Measurements from ENCODE around the gene OTOGL. TPM values are rescaled to one million over a fixed set of nuclear protein-coding genes. Genes with fewer than 3 reads are reported as not detected.

The OTOGL gene
- total RNA-seq, 3 donors from 2014 or later, result 0.16 to 1.3 (median 0.59) TPM

- no peak for DNase-seq (ENCODE audit: low spot score in 2 of 2)
- no peaks in the 10 kb centered on the region for H3K9me3 ChIP-seq
- no peak overlapping the region for H3K4me3 ChIP-seq
- H3K36me3 ChIP-seq, result no peaks in the 10 kb centered on the region
- no peak for TF ChIP-seq CTCF (IDR thresholded peaks at IDR 0.05)
- TF ChIP-seq POLR2A (IDR thresholded peaks at IDR 0.05), result no peak
- TF ChIP-seq POLR2AphosphoS5 (IDR thresholded peaks at IDR 0.05), result no peak
- H3K27ac ChIP-seq, result no peak overlapping the region
- H3K27me3 ChIP-seq, result no peaks in the 10 kb centered on the region
- intact Hi-C loops (cut with DNase I; ENCODE audit: low total_unique reads), result no loop called here
- H3K4me1 ChIP-seq, result no peaks in the 10 kb centered on the region
These were observed 173.8 kb downstream of the OTOGL start for GRCh38 chr12:80273144-80273543.

GRCh38 chr12:80277732-80278131 lies 178.4 kb downstream of the OTOGL start:
- no peak for TF ChIP-seq CTCF (IDR thresholded peaks at IDR 0.05)
- TF ChIP-seq POLR2AphosphoS5 (IDR thresholded peaks at IDR 0.05), result no peak
- TF ChIP-seq POLR2A (IDR thresholded peaks at IDR 0.05), result no peak
- intact Hi-C loops (cut with DNase I; ENCODE audit: low total_unique reads), result no loop called here

GRCh38 chr12:80282226-80282625 lies 182.9 kb downstream of the OTOGL start:
- Histone ChIP-seq H3K27ac (no peak overlapping the region), H3K27me3 (no peaks in the 10 kb centered on the region), H3K36me3 (no peaks in the 10 kb centered on the region), H3K4me1 (no peaks in the 10 kb centered on the region), H3K9me3 (peaks cover 0 to 13% of the 10 kb centered on the region in 2 donors), H3K4me3 (no peak overlapping the region)
- intact Hi-C loops (cut with DNase I; ENCODE audit: low total_unique reads), result no loop called here
- no peak for DNase-seq (ENCODE audit: low spot score in 2 of 2)
- TF ChIP-seq CTCF (IDR thresholded peaks at IDR 0.05), result no peak
- TF ChIP-seq POLR2AphosphoS5 (IDR thresholded peaks at IDR 0.05), result no peak
- no peak for TF ChIP-seq POLR2A (IDR thresholded peaks at IDR 0.05)

More at GRCh38 chr12:80277732-80278131, 178.4 kb downstream of the OTOGL start:
- no peak for DNase-seq (ENCODE audit: low spot score in 2 of 2)
- no peak overlapping the region for H3K4me3 ChIP-seq
- H3K36me3 ChIP-seq, result no peaks in the 10 kb centered on the region
- H3K9me3 ChIP-seq, result peaks cover 0 to 13% of the 10 kb centered on the region in 2 donors
- H3K27me3 ChIP-seq, result no peaks in the 10 kb centered on the region
- no peaks in the 10 kb centered on the region for H3K4me1 ChIP-seq
- H3K27ac ChIP-seq, result no peak overlapping the region

GRCh38 chr12:80282761-80283160 lies 183.4 kb downstream of the OTOGL start:
- no peaks in the 10 kb centered on the region for H3K27me3 ChIP-seq
- TF ChIP-seq CTCF (IDR thresholded peaks at IDR 0.05), result no peak
- no peak for TF ChIP-seq POLR2AphosphoS5 (IDR thresholded peaks at IDR 0.05)
- TF ChIP-seq POLR2A (IDR thresholded peaks at IDR 0.05), result no peak

GRCh38 chr12:80291108-80291754 lies 191.9 kb downstream of the OTOGL start:
- Histone ChIP-seq H3K4me3 (no peak overlapping the region), H3K27ac (no peak overlapping the region), H3K4me1 (no peaks in the 10 kb centered on the region), H3K9me3 (no peaks in the 10 kb centered on the region), H3K36me3 (no peaks in the 10 kb centered on the region), H3K27me3 (no peaks in the 10 kb centered on the region)
- TF ChIP-seq CTCF (IDR thresholded peaks at IDR 0.05), result no peak
- no peak for TF ChIP-seq POLR2AphosphoS5 (IDR thresholded peaks at IDR 0.05)
- no peak for TF ChIP-seq POLR2A (IDR thresholded peaks at IDR 0.05)
- no peak for DNase-seq (ENCODE audit: low spot score in 2 of 2)
- intact Hi-C loops (cut with DNase I; ENCODE audit: low total_unique reads), result no loop called here

More at GRCh38 chr12:80282761-80283160, 183.4 kb downstream of the OTOGL start:
- Histone ChIP-seq H3K36me3 (no peaks in the 10 kb centered on the region), H3K27ac (no peak overlapping the region), H3K9me3 (peaks cover 0 to 13% of the 10 kb centered on the region in 2 donors), H3K4me1 (no peaks in the 10 kb centered on the region), H3K4me3 (no peak overlapping the region)
- intact Hi-C loops (cut with DNase I; ENCODE audit: low total_unique reads), result no loop called here
- no peak for DNase-seq (ENCODE audit: low spot score in 2 of 2)

Data from breast epithelium (tissue), 4 donors.